Inferior parietal cortex (tissue), 1 donor: Measurements from ENCODE around the gene CD34.
"Not testable (repeated sequence)": the region's sequence is repeated elsewhere in the genome, so short reads cannot be mapped to it uniquely, and the experiment has no call there.

ENCODE experiments used
- DNase-seq: peaks from one replicate; pipeline ENCODE4 v3.0.0-alpha.2; 2016; ENCODE audit errors: extremely low spot score

The CD34 gene

GRCh38 chr1:207898836-207899235 lies 12.1 kb downstream of the CD34 start:
- no peak for DNase-seq

GRCh38 chr1:207898260-207898659 lies 12.7 kb downstream of the CD34 start:
- no peak for DNase-seq

- DNase-seq: no peak
These were observed 13.7 kb downstream of the CD34 start for GRCh38 chr1:207897188-207897587.

- no peak for DNase-seq
These were observed 14.4 kb downstream of the CD34 start for GRCh38 chr1:207896547-207896946.

- DNase-seq: no peak
These were observed 16.2 kb downstream of the CD34 start for GRCh38 chr1:207894704-207895103.

- DNase-seq: no peak
These were observed 17.0 kb downstream of the CD34 start for GRCh38 chr1:207893737-207894582.

GRCh38 chr1:207892764-207893163 lies 18.2 kb downstream of the CD34 start:
- DNase-seq: no peak

GRCh38 chr1:207891148-207891547 lies 19.8 kb downstream of the CD34 start:
- DNase-seq: no peak

GRCh38 chr1:207890136-207890738 lies 20.7 kb downstream of the CD34 start:
- DNase-seq: no peak

- no peak for DNase-seq
These were observed 22.3 kb downstream of the CD34 start for GRCh38 chr1:207888652-207889051.

- no peak for DNase-seq
These were observed 23.3 kb downstream of the CD34 start for GRCh38 chr1:207887542-207888201.

GRCh38 chr1:207886227-207886626 lies 24.7 kb downstream of the CD34 start:
- DNase-seq: no peak

- DNase-seq: peak; percentile 92
These were observed 25.5 kb downstream of the CD34 start for GRCh38 chr1:207885129-207886032.

GRCh38 chr1:207884266-207885029 lies 26.5 kb downstream of the CD34 start:
- no peak for DNase-seq

- no peak for DNase-seq
These were observed 27.2 kb downstream of the CD34 start for GRCh38 chr1:207883660-207884250.

- no peak for DNase-seq
These were observed 27.7 kb downstream of the CD34 start for GRCh38 chr1:207883104-207883651.

- DNase-seq: no peak
These were observed 28.2 kb downstream of the CD34 start for GRCh38 chr1:207882692-207883091.

GRCh38 chr1:207878939-207879338 lies 32.0 kb downstream of the CD34 start:
- DNase-seq: no peak

GRCh38 chr1:207877914-207878313 lies 33.0 kb downstream of the CD34 start:
- not testable (repeated sequence) for DNase-seq

- DNase-seq: no peak
These were observed 34.8 kb downstream of the CD34 start for GRCh38 chr1:207876131-207876530.
